Measurements from ENCODE around the gene SLC25A29. TPM values are rescaled to one million over a fixed set of nuclear protein-coding genes. Genes with fewer than 3 reads are reported as not detected.
"Not testable (repeated sequence)": the region's sequence is repeated elsewhere in the genome, so short reads cannot be mapped to it uniquely, and the experiment has no call there.

SLC25A29 gene
- polyA plus RNA-seq, 1 donor from 2014 or later: 3.4 TPM

GRCh38 chr14:100323121-100323941, 17.1 kb upstream of the SLC25A29 start, which contains the start of gene SLC25A47:
Gene SLC25A47 (plus strand): TSS chr14:100323339. CDS start chr14:100323415, 76 bp downstream.
- H3K36me3 Mint-ChIP-seq: no peaks in the 10 kb centered on the region
- H3K27me3 Mint-ChIP-seq: no peaks in the 10 kb centered on the region
- H3K27ac Mint-ChIP-seq: no peak within 1 kb of the TSS
- no peaks in the 10 kb centered on the region for H3K9me3 Mint-ChIP-seq
- H3K4me3 Mint-ChIP-seq: peak within 1 kb of the TSS in 1 of 4 donors; percentile 33
- peaks cover 0 to 4% (median 2%) of the 10 kb centered on the region in 3 donors for H3K4me1 Mint-ChIP-seq

DNA sequence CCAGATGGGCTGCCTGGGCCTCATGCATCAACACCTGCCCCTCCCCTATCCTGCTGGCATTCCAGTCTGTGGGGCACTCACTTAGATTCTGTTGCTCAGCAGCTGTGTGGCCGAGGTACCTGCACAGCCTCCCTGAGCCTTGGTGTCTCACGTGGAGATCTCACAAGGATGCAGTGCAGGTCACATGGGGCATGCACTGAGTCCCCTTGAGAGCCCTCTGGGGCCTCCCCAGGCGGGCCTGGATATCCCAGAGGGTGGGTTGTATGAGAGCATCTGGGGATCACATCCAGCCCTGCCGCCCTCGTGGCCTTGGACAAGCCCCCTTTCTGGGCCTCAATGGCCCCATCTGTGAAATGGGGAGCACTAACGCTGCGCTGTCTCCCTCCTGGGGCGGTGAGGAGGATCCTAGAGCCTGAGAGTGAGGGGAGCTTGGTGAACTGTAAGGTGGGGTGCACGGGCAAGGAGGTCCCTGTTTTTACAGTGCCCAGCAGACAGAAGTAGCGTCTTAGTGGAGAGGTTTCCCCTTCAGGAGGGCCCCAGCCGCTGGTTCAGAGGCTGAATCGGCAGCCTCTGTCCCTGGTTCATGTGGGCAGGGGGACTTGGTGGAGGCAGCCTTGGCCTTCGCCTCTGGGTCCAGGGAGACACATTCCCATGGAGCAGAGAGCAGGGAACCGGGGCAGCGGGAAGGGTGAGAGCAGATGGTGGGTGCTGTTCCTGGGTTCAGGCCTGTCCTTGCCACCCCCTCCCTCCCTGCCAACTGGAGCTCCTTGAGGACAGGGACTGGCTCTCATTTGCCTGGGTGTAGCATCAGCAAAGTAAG, 16.1 kb upstream of the SLC25A29 start:
- Mint-ChIP-seq H3K9me3 (no peaks in the 10 kb centered on the region), H3K4me3 (peak overlapping the region in 1 of 4 donors; percentile 33), H3K4me1 (peaks cover 2 to 4% (median 4%) of the 10 kb centered on the region in 3 donors), H3K27ac (no peak overlapping the region), H3K27me3 (no peaks in the 10 kb centered on the region), H3K36me3 (no peaks in the 10 kb centered on the region)

DNA sequence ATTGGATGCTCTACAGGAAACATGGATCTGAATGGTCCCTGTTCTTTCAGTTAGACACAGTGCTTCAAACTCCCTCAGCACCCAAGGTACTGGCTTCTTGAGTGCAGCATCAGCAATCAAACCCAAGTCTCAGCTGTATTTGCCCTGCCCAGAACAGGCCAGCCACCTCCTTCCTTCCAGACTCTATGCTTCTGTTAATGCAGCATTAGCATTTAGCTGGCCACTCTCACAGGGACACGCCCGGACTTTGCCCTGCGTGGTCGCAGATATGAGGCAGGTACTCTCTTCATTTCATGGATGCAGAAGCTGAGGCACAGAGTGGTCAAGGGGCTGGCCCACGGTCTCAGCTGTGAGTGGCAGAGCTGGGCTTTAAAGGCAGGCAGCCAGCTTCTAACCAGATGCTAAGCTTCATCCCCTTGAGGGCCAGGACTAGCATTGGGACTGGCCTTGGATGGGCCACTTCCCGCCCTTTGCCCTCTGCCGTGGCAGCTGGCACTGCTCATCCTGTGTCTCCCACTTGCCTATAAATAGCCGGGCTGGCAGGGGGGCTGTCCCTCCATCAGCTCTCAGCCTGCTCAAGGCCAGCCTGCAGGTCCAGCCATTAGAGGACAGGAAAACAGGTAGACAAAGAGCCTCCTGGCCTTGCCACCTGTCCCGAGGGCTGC, 15.4 kb upstream of the SLC25A29 start:
- Mint-ChIP-seq H3K36me3 (no peaks in the 10 kb centered on the region), H3K4me1 (peaks cover 2 to 4% (median 4%) of the 10 kb centered on the region in 3 donors), H3K27me3 (no peaks in the 10 kb centered on the region), H3K27ac (no peak overlapping the region), H3K4me3 (no peak overlapping the region), H3K9me3 (no peaks in the 10 kb centered on the region)

- H3K9me3 Mint-ChIP-seq: no peaks in the 10 kb centered on the region
- peaks cover 2 to 4% (median 4%) of the 10 kb centered on the region in 3 donors for H3K4me1 Mint-ChIP-seq
- H3K4me3 Mint-ChIP-seq: peak overlapping the region in 1 of 4 donors; percentile 69
- no peak overlapping the region for H3K27ac Mint-ChIP-seq
- H3K36me3 Mint-ChIP-seq: no peaks in the 10 kb centered on the region
- H3K27me3 Mint-ChIP-seq: no peaks in the 10 kb centered on the region
These were observed 14.1 kb upstream of the SLC25A29 start for GRCh38 chr14:100320157-100320856.

GRCh38 chr14:100317912-100318808, 11.9 kb upstream of the SLC25A29 start:
- H3K4me3 Mint-ChIP-seq: peak overlapping the region; percentile 78 to 95 (median 86)
- no peaks in the 10 kb centered on the region for H3K36me3 Mint-ChIP-seq
- H3K9me3 Mint-ChIP-seq: no peaks in the 10 kb centered on the region
- peak overlapping the region in 2 of 3 donors; percentile 41 to 97 for H3K27ac Mint-ChIP-seq
- H3K27me3 Mint-ChIP-seq: no peaks in the 10 kb centered on the region
- peaks cover 2 to 4% (median 4%) of the 10 kb centered on the region in 3 donors for H3K4me1 Mint-ChIP-seq

DNA sequence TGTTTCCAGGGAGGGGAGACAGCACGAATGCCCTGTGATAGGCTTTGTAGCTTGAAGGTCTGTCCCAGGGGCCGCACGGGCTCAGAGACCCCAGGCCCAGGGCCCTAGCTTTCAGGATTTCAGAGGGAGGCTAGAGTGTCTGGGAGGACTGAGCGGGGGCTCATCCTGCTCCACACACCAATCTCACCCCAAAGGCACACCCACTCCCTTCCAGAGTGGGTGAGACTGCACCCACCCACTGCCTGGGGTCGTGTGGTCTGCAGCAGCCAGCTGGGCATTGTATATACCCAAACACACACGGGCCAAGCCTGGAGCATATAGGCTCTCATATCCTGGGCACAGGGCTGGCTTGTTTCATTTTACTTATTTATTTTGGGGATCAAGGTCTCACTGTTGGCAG, 11.1 kb upstream of the SLC25A29 start:
- Mint-ChIP-seq H3K27ac (peak overlapping the region in 1 of 3 donors; percentile 41), H3K36me3 (no peaks in the 10 kb centered on the region), H3K27me3 (no peaks in the 10 kb centered on the region)

DNA sequence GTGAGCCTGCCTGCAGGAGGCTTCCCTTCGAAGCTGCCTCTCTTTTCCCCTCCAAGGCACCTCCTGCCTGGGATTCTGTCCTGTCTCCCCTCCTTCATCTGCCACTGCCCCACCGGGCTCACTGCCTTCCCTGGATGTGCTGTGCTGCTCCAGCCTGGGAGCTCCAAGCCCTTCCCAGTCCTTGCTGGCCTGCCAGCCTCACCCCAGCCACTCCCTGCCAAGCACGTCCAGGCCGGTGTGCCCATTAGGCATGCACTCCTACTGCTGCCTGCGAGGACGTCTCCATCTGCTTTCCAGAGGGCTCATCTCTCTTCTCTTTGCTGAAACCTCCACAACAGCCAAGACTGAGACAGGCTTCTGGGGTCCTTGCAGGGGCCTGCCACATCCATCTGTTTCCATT, 8.5 kb upstream of the SLC25A29 start:
- Mint-ChIP-seq H3K27ac (peak overlapping the region in 2 of 3 donors; percentile 63 to 80), H3K4me1 (peaks cover 13 to 20% (median 16%) of the 10 kb centered on the region in 3 donors), H3K9me3 (no peaks in the 10 kb centered on the region), H3K36me3 (no peaks in the 10 kb centered on the region), H3K4me3 (peak overlapping the region in 1 of 4 donors; percentile 20), H3K27me3 (no peaks in the 10 kb centered on the region)

More for the DNA sequence above, 11.1 kb upstream of the SLC25A29 start:
- peaks cover 7 to 9% (median 9%) of the 10 kb centered on the region in 3 donors for H3K4me1 Mint-ChIP-seq
- H3K4me3 Mint-ChIP-seq: peak overlapping the region in 3 of 4 donors; percentile 79 to 95 (median 92)
- H3K9me3 Mint-ChIP-seq: no peaks in the 10 kb centered on the region

DNA sequence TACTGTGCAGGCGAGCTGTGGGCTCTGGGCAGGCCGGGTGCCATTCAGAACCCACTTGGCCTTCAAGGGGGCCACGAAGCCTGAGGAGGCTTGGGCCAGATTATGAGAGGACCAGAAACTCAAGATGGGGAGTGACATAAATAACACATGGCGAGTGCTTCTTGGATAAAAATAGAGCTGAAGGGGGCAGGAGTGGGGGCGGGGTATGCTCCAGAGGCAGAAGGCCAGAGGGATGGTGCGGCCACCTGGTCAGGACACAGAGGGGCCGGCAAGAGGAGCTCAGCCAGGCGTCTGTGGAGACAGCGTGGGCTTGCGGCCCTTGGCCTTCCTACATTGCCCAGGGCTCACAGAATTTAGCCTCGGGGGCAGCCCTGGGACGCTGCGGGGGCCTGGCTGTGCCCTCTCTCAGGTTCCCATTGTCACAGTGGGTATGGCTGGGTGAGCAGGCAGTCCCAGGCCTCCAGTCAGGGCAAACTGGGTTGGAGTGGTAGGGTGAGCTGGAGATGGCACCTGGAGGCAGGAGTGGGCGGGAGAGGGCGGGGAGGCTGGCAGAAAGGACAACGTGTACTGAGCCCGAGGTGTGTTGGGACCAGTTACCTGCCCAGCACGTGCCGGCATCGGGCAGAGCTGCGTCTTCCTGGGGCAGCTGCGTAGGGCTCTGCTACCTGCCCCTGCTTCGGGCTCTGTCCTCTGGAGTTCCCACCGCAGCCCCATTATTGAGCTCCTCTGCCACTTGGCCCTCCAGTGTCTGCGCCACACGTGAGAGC, 7.4 kb upstream of the SLC25A29 start:
- Mint-ChIP-seq H3K9me3 (no peaks in the 10 kb centered on the region), H3K4me1 (peaks cover 13 to 20% (median 14%) of the 10 kb centered on the region in 3 donors), H3K36me3 (peaks cover under 1% of the 10 kb centered on the region), H3K27me3 (no peaks in the 10 kb centered on the region), H3K4me3 (peak overlapping the region in 1 of 4 donors; percentile 12), H3K27ac (no peak overlapping the region)

- Mint-ChIP-seq H3K4me1 (peaks cover 13 to 18% (median 14%) of the 10 kb centered on the region in 3 donors), H3K27me3 (no peaks in the 10 kb centered on the region), H3K36me3 (peaks cover 2% of the 10 kb centered on the region), H3K9me3 (no peaks in the 10 kb centered on the region), H3K27ac (peak overlapping the region in 2 of 3 donors; percentile 57 to 89), H3K4me3 (peak overlapping the region in 3 of 4 donors; percentile 67 to 84 (median 80))
These were observed 6.7 kb upstream of the SLC25A29 start for GRCh38 chr14:100312877-100313400.

GRCh38 chr14:100312110-100312876, 6.0 kb upstream of the SLC25A29 start:
- Mint-ChIP-seq H3K27ac (peak overlapping the region in 2 of 3 donors; percentile 57 to 89), H3K4me3 (peak overlapping the region in 3 of 4 donors; percentile 67 to 84 (median 80)), H3K4me1 (peaks cover 13 to 15% (median 15%) of the 10 kb centered on the region in 3 donors)
- H3K9me3 Mint-ChIP-seq, H3K36me3 Mint-ChIP-seq, H3K27me3 Mint-ChIP-seq: not testable (repeated sequence)

DNA sequence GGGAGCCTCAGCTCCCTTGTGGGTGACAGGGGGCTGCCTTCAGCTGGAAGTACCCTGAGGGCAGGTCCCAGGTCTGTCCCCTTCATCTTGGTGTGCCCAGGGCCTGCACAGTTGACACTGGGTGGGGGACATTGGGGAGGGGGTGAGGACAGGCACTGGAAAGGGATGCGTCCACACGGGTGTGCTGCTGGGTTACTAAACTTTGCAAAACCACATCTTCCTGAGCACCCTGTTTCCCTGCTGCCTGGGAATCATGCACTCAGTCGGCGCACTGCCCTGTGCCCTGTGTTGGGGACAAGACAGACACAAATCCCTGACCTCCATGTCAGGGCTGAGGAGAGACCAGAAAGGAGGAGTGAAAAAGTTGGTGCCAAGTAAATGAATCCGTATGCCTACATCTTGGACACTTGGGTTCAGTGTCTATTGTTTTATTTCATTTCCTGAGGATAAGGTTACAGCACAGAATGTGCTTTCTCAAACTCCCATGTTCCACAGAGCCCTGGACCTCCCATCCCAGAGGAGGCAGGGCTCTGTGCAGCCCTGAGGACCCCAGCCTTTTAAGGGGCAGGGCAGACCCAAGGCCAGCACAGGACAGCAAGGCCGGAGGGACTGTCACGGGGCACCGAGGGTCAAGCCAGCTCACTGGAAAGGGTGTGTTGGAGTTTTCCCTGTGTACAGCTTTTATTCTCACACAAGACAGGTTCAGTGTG, 2.9 kb upstream of the SLC25A29 start:
- Mint-ChIP-seq H3K27me3 (peaks cover 2% of the 10 kb centered on the region), H3K4me1 (peaks cover 16 to 22% (median 21%) of the 10 kb centered on the region in 3 donors), H3K4me3 (peak overlapping the region in 1 of 4 donors; percentile 89), H3K27ac (no peak overlapping the region), H3K36me3 (peaks cover 2% of the 10 kb centered on the region), H3K9me3 (no peaks in the 10 kb centered on the region)

Measured in IgD-negative memory B cell (primary cell).